Endothelial cell of umbilical vein (primary cell): ENCODE measurements around the gene ZNF302. TPM values are rescaled to one million over a fixed set of nuclear protein-coding genes. Genes with fewer than 3 reads are reported as not detected.

Source experiments
- BruUV-seq: library from RNA; stranded (reverse); fragments of 400-500 nt; replicated peaks from 2 replicates; lab custom pipeline; 2021; lab: Mats Ljungman, UMichigan
- CTCF ChIA-PET: fragments of 300-600, 350-600 bp; sonication (Branson Sonifier 250); formaldehyde crosslinking; loops from one replicate; lab custom pipeline; 2021; ENCODE audit warnings: antibody characterized with exemption, inconsistent platforms; lab: Charles Lee
- POLR2A ChIA-PET: fragments of 300-600, 350-600 bp; sonication (Branson Sonifier 250); formaldehyde crosslinking; loops from one replicate; lab custom pipeline; 2021; ENCODE audit warnings: antibody characterized with exemption, inconsistent platforms; lab: Charles Lee
- DNase-seq: peaks from one replicate; pipeline ENCODE4 v3.0.0-alpha.2; 2011; ENCODE audit warnings: low read depth, low spot score
- FAIRE-seq: peaks from 2 replicates; lab custom pipeline; 2011; peaks lifted over from hg19 to GRCh38; lab: Jason Lieb, UNC
- H2AFZ ChIP-seq: 2 replicates; pipeline ENCODE4 v1.6.0; 2012; ENCODE audit warnings: low read depth, low read length, control low read depth, inconsistent platforms
- H3K27ac ChIP-seq: 2 replicates; pipeline ENCODE4 v1.5.1; 2011; ENCODE audit warnings: low read depth, mild to moderate bottlenecking, control low read depth, low read length, moderate library complexity; ENCODE audit not compliant: insufficient read depth
- H3K27me3 ChIP-seq, 2 experiments: 2 replicates each; pipeline versions ENCODE4 v1.6.0 to v1.6.1; 2011; ENCODE audit warnings: low read length in 2 of 2, mixed read lengths in 1 of 2; ENCODE audit not compliant: control insufficient read depth in 2 of 2, insufficient read depth in 2 of 2
- H3K36me3 ChIP-seq, 2 experiments: 2 replicates in 1 of 2; 3 replicates in 1 of 2; pipeline ENCODE4 v1.5.1; 2011; ENCODE audit warnings: low read length in 2 of 2, mild to moderate bottlenecking in 1 of 2, moderate library complexity in 1 of 2; ENCODE audit not compliant: control insufficient read depth in 2 of 2, insufficient read depth in 2 of 2; ENCODE audit errors: extremely low read depth in 1 of 2
- H3K4me1 ChIP-seq: 3 replicates; pipeline ENCODE4 v1.5.1; 2011; ENCODE audit warnings: mild to moderate bottlenecking, low read length; ENCODE audit not compliant: control insufficient read depth, insufficient read depth; ENCODE audit errors: extremely low read depth
- H3K4me2 ChIP-seq: 2 replicates; pipeline ENCODE4 v1.6.1; 2011; ENCODE audit warnings: low read length, control low read depth, mixed read lengths; ENCODE audit not compliant: insufficient read depth
- H3K4me3 ChIP-seq, 3 experiments: fragments of 200-600 bp in 1 of 3; sonication (generic), shearing (Covaris generic) in 1 of 3; replicated peaks in 1 of 3; 2 replicates each; pipeline ENCODE4 v1.5.1; 2011 to 2016; ENCODE audit warnings: control low read depth in 3 of 3, low read length in 3 of 3, mild to moderate bottlenecking in 2 of 3, inconsistent platforms in 1 of 3, low read depth in 1 of 3, moderate library complexity in 1 of 3; ENCODE audit not compliant: insufficient read depth in 1 of 3
- H3K79me2 ChIP-seq: 2 replicates; pipeline ENCODE4 v1.6.0; 2012; ENCODE audit warnings: low read length, inconsistent platforms; ENCODE audit not compliant: control insufficient read depth, insufficient read depth
- H3K9ac ChIP-seq: replicated peaks from 2 replicates; pipeline ENCODE3; 2011; ENCODE audit warnings: low read length, control low read depth; ENCODE audit not compliant: insufficient read depth; ENCODE audit errors: extremely low read depth
- H3K9me1 ChIP-seq: replicated peaks from 3 replicates; pipeline ENCODE4 v1.6.0; 2011; ENCODE audit warnings: mild to moderate bottlenecking, low read length; ENCODE audit not compliant: control insufficient read depth, insufficient read depth; ENCODE audit errors: extremely low read depth
- H3K9me3 ChIP-seq: replicated peaks from 2 replicates; pipeline ENCODE4 v1.5.1; 2012; ENCODE audit warnings: low read length, inconsistent platforms; ENCODE audit not compliant: control insufficient read depth, insufficient read depth
- H4K20me1 ChIP-seq: replicated peaks from 2 replicates; pipeline ENCODE3; 2011; ENCODE audit warnings: mild to moderate bottlenecking, low read length; ENCODE audit not compliant: control insufficient read depth, insufficient read depth; ENCODE audit errors: extremely low read depth
- EZH2 ChIP-seq: IDR thresholded peaks from 2 replicates; pipeline ENCODE4 v1.6.1; 2012; ENCODE audit warnings: borderline replicate concordance, low read depth, mild to moderate bottlenecking, moderate library complexity, low read length, inconsistent platforms; ENCODE audit not compliant: severe bottlenecking
- FOS ChIP-seq: IDR thresholded peaks from 2 replicates; pipeline ENCODE4 v1.6.1; 2011; ENCODE audit warnings: mild to moderate bottlenecking, low read length, moderate library complexity, borderline replicate concordance; ENCODE audit not compliant: insufficient read depth
- GATA2 ChIP-seq: IDR thresholded peaks from 2 replicates; pipeline ENCODE4 v1.7.0; 2011; ENCODE audit warnings: low read depth, mild to moderate bottlenecking, moderate library complexity, mixed read lengths, low read length; ENCODE audit not compliant: insufficient read length, insufficient read depth
- JUN ChIP-seq: IDR thresholded peaks from 2 replicates; pipeline ENCODE4 v1.6.1; 2011; ENCODE audit warnings: borderline replicate concordance, low read depth; ENCODE audit not compliant: insufficient read length, insufficient read depth
- MYC ChIP-seq: IDR thresholded peaks from one replicate; pipeline ENCODE4 v1.6.1; 2011; ENCODE audit warnings: mild to moderate bottlenecking, low read depth, low read length
- POLR2A ChIP-seq: IDR thresholded peaks from 2 replicates; pipeline ENCODE4 v1.6.1; 2012; ENCODE audit warnings: low read depth, mild to moderate bottlenecking, control low read depth, low read length
- POLR2AphosphoS5 ChIP-seq: IDR thresholded peaks from 2 replicates; pipeline ENCODE4 v1.6.1; 2012; ENCODE audit warnings: low read depth, mild to moderate bottlenecking, control low read depth, low read length, moderate library complexity; ENCODE audit not compliant: insufficient read depth
- dilution Hi-C: fragments of 300-500 bp; cut with MboI; formaldehyde crosslinking; loops from one replicate; pipeline ENCODE4 v1.15.0; 2019; ENCODE audit warnings: low sequenced_read_pairs; ENCODE audit not compliant: extremely low pct_ligation_motif_present
- intact Hi-C: fragments of 100-400 bp; cut with micrococcal nuclease; formaldehyde crosslinking; loops from one replicate; pipeline ENCODE4 v1.10.0; 2022
- polyA plus RNA-seq, 4 experiments: library from polyadenylated mRNA; depleted of rRNA in 3 of 4; stranded (reverse) in 3 of 4; unstranded in 1 of 4; fragments of >200 nt; gene quantifications; 2 replicates each; pipeline versions ENCODE4 v1.2.1 to v1.2.3, GENCODE V29; 2011 to 2012; ENCODE audit warnings: missing spikeins in 1 of 4
- total RNA-seq: library from RNA; stranded (reverse); gene quantifications from 2 replicates; pipeline ENCODE4 v1.2.3, GENCODE V29; 2021
- TF ChIP-seq, protein P1 (sequence below): IDR thresholded peaks from 2 replicates; pipeline ENCODE4 v1.6.1; 2011; ENCODE audit not compliant: insufficient read depth, insufficient read length
- TF ChIP-seq, protein P2 (sequence below), 2 donors: IDR thresholded peaks; 1 replicate in 1 of 2; 2 replicates in 1 of 2; pipeline ENCODE4 v1.5.1; 2011; ENCODE audit warnings: low read length in 2 of 2, mild to moderate bottlenecking in 2 of 2, moderate library complexity in 2 of 2, control low read depth in 1 of 2, inconsistent platforms in 1 of 2, low read depth in 1 of 2; ENCODE audit not compliant: insufficient read depth in 1 of 2; ENCODE audit errors: extremely low read depth in 1 of 2

Gene ZNF302
- total and polyA plus RNA-seq, 2 donors (not counting 3 experiments of a cell fraction or from before 2014, with no cell fraction given), result 8.1 to 15.6 TPM

DNA sequence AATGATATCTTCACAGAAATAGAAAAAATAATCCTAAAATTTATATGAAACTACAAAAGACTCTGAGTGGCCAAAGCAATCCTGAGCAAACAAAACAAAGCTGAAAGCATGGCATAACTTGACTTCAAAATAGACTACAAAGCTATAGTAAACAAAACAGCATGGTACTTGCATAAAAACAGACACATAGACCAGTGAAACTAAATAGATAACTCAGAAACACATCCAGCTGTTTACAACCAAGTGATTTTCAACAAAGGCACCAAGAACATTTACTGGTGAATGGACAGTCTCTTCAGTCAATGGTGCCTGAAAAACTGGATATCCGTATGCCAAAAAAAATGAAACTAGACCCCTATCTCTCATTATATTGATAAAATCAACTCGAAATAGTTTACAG is 25.7 kb upstream of the ZNF302 start:
- Histone ChIP-seq H3K9ac (no peak overlapping the region), H3K4me2 (no peak overlapping the region), H3K4me3 (no peak overlapping the region), H4K20me1 (no peaks in the 10 kb centered on the region), H3K27ac (no peak overlapping the region), H3K27me3 (no peaks in the 10 kb centered on the region), H3K79me2 (no peaks in the 10 kb centered on the region), H3K9me1 (no peaks in the 10 kb centered on the region), H3K9me3 (no peaks in the 10 kb centered on the region), H3K36me3 (no peaks in the 10 kb centered on the region), H3K4me1 (no peaks in the 10 kb centered on the region), H2AFZ (no peak overlapping the region)
- ChIA-PET CTCF (interaction anchor here (1.0 kb wide), 1 partner anchor 12 kb away, joined by 4 read pairs; no protein-coding TSS in a partner anchor), POLR2A (no interaction called here)
- dilution Hi-C loops (no loop called here), intact Hi-C loops (no loop called here)
- no TSS peak for BruUV-seq
- FAIRE-seq, result no peak
- TF ChIP-seq, protein P1, sequence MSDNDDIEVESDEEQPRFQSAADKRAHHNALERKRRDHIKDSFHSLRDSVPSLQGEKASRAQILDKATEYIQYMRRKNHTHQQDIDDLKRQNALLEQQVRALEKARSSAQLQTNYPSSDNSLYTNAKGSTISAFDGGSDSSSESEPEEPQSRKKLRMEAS, result no peak
- TF ChIP-seq JUN (no peak), GATA2 (no peak), POLR2AphosphoS5 (no peak), FOS (no peak), POLR2A (no peak), EZH2 (no peak), MYC (no peak)
- TF ChIP-seq, protein P2, sequence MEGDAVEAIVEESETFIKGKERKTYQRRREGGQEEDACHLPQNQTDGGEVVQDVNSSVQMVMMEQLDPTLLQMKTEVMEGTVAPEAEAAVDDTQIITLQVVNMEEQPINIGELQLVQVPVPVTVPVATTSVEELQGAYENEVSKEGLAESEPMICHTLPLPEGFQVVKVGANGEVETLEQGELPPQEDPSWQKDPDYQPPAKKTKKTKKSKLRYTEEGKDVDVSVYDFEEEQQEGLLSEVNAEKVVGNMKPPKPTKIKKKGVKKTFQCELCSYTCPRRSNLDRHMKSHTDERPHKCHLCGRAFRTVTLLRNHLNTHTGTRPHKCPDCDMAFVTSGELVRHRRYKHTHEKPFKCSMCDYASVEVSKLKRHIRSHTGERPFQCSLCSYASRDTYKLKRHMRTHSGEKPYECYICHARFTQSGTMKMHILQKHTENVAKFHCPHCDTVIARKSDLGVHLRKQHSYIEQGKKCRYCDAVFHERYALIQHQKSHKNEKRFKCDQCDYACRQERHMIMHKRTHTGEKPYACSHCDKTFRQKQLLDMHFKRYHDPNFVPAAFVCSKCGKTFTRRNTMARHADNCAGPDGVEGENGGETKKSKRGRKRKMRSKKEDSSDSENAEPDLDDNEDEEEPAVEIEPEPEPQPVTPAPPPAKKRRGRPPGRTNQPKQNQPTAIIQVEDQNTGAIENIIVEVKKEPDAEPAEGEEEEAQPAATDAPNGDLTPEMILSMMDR (IDR thresholded peaks at IDR 0.05; ENCODE audit: extremely low read depth in 1 of 2, insufficient read depth in 1 of 2, low read depth in 1 of 2, low read length in 2 of 2), result no peak
- no peak for DNase-seq
